Smooth muscle cell of the brain vasculature (primary cell): ENCODE data around the gene TAF11.
"Not testable (repeated sequence)": the region's sequence is repeated elsewhere in the genome, so short reads cannot be mapped to it uniquely, and the experiment has no call there.

Source experiments
- DNase-seq: peaks from one replicate; pipeline ENCODE4 v3.0.0-alpha.2; 2012; ENCODE audit warnings: low read depth, low spot score

The TAF11 gene

GRCh38 chr6:34865107-34865506 lies 22.7 kb downstream of the TAF11 start:
- no peak for DNase-seq

- no peak for DNase-seq
Observed at GRCh38 chr6:34864007-34864406, 23.8 kb downstream of the TAF11 start.

- DNase-seq = no peak
Observed at GRCh38 chr6:34860776-34861175, 27.1 kb downstream of the TAF11 start.

- DNase-seq = no peak
Observed at GRCh38 chr6:34859951-34860350, 27.9 kb downstream of the TAF11 start.

- no peak for DNase-seq
Observed at GRCh38 chr6:34858681-34859080, 29.2 kb downstream of the TAF11 start.

GRCh38 chr6:34855463-34855862 lies 32.4 kb downstream of the TAF11 start:
- no peak for DNase-seq

GRCh38 chr6:34852406-34853085 lies 35.3 kb downstream of the TAF11 start:
- DNase-seq = no peak

GRCh38 chr6:34851361-34851760 lies 36.5 kb downstream of the TAF11 start:
- no peak for DNase-seq

- DNase-seq = not testable (repeated sequence)
Observed at GRCh38 chr6:34849066-34849465, 38.8 kb downstream of the TAF11 start.

GRCh38 chr6:34839666-34840352 lies 48.0 kb downstream of the TAF11 start:
- DNase-seq = no peak

- no peak for DNase-seq
Observed at GRCh38 chr6:34837528-34837927, 50.3 kb downstream of the TAF11 start.

- DNase-seq = no peak
Observed at GRCh38 chr6:34836451-34836850, 51.4 kb downstream of the TAF11 start.

GRCh38 chr6:34836008-34836407 lies 51.8 kb downstream of the TAF11 start:
- DNase-seq = no peak

GRCh38 chr6:34834789-34835518 lies 52.9 kb downstream of the TAF11 start:
- DNase-seq = no peak

- no peak for DNase-seq
Observed at GRCh38 chr6:34832942-34833341, 54.9 kb downstream of the TAF11 start.

GRCh38 chr6:34829137-34829536 lies 58.7 kb downstream of the TAF11 start:
- no peak for DNase-seq
